ENCODE results near the gene EHBP1.

Gene EHBP1

GRCh38 chr2:62785810-62786597 lies 80.5 kb downstream of the EHBP1 start:
- DNase-seq = peak; percentile 50

DNA sequence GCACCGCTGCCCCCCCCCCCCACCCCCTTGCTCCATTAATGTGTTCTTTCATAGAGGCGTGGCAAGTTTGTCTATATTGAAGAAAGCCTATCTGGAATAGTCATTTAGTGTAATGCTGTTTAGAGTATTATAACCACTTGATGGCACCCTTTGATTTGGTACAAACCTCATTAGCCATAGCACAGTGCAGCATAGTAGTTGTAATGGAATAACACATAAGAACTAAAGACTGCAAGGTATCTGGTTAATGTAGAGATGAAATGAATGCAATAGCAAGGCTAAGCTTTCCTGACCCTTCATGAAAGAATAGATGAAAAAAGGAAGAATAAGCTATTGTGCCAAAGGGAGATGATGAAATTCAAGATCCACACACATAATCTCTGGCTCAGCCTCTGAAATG lies 81.9 kb downstream of the EHBP1 start:
- DNase-seq = peak; percentile 20

GRCh38 chr2:62789518-62789917 lies 84.0 kb downstream of the EHBP1 start:
- DNase-seq = no peak

DNA sequence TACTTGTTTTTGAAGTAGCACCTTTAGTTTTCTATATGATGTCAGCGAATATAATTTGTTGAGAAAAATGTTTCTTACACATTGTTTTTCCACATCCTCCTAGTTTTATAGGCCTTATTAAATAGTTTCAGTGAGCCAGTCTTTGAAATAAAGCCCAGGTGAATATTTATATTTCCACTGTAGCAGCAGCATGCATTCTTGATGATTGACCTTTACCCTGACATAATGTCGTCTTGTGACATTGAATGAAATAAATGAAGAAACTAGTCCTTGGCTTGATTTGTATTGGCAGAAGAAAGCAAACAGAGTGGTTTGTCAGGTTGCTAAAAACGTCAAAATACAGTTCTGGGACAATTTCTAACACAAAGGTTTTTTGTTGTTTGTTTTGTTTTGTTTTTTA lies 84.4 kb downstream of the EHBP1 start:
- DNase-seq = no peak

DNA sequence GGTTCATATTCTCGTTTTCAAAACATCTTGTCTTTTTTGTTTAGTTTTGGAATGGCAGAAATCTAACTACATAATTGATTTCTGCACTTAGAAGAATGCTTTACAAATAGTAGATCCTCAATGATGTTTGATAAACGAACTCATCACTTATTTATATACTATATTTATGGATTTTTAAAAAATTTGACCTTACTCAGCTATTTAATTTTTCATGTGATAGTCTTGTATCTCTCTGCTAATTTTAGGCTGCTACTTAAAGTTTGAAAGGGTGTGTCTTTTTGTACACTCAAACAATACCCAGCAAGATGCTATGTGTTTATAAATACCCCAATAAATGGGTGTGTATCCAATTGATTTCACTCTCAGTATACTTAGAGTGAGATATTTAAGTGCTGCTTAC lies 86.9 kb downstream of the EHBP1 start:
- DNase-seq = no peak

DNA sequence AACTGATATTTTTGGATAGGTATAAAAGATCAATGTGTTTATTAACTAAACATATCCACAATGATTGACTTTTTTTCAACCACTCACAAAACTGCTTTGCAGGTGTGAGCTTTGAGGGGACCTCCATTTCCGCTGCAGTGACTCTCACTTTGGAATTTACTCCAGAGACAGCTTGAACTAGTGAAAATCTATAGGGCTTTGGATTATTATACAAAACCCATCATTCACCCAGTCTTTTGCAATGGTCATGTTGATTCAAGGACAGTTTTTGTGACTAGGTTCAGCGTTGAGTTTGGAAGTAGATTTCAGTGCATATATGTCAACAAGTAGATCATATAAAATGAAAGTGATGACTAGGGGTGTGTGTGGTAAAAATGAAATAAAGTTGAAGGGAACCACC lies 87.7 kb downstream of the EHBP1 start:
- no peak for DNase-seq

DNA sequence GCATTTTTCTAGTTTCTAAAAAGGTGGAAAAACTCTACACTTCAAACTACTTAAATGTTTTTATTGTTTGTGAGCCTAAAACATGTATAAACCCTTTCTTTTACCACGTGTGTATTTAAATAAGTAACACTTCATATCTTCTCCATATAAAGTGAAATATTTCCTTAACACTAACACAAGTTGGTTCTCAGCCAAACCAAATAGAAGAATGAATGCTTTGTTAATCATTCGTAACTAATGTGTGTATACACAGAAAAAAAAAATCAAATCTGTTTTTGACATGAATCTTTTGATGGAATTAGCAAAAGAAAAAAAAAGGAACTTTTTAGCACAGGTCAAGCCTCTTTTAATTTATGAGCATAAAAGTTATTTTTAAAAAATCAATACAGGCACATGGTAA lies 89.3 kb downstream of the EHBP1 start:
- DNase-seq = no peak

DNA sequence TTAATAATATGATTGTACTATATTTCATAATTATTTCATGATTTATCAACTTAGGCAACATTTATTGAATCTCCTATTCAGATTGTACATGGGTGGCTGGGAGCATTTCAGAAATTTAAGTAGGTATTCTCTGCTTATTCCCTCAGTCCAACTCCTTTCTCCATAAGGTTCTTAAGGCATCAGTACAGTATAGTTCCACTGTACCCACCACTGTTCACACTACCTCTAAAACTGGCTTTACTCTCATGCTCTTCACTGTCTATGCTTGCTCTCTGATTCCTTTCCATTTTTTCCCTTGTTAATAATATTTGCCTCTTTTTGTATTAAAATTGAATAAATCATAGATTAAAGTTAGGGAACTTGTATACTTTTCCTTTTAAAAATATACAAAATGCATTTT lies 89.8 kb downstream of the EHBP1 start:
- DNase-seq = no peak

DNA sequence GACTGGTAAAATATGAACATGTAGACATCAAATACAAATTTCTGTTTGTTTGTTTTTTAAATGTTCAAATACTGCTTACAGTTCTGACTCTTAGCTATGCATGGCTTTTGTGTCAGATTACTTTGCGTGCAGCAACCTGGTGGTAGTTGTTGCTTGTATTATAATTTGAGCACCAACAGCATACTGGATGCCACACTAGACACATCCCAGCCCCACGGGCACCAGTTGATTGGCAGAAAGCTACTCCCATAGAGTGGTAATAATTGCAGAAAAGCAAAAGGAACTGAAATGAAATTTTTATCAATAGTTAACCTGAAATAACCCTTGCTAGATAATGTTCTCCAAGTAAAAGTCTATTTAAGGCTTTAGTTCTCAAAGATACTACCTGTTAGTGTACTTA lies 91.6 kb downstream of the EHBP1 start:
- no peak for DNase-seq

- DNase-seq = no peak
Measured at GRCh38 chr2:62800618-62801017, 95.1 kb downstream of the EHBP1 start.

- no peak for DNase-seq
Measured at GRCh38 chr2:62801110-62801509, 95.6 kb downstream of the EHBP1 start.

GRCh38 chr2:62801814-62802523 lies 96.5 kb downstream of the EHBP1 start:
- no peak for DNase-seq

- DNase-seq = no peak
Measured at GRCh38 chr2:62803961-62804360, 98.4 kb downstream of the EHBP1 start.

DNA sequence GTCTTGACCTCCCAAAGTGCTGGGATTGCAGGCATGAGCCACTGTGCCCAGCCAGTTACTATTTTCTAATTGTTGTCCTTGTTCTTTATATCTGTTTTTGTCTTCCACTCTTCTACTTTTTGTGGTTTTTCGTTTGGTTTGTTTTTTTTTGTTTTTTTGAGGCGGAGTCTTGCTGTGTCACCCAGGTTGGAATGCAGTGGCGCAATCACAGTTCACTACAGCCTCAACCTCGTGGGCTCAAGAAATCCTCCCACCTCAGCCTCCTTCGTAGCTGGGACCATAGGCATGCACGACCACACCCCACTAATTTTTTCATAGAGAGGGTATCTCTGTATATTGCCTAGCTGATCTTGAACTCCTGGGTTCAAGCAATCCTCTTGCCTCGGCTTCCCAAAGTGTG lies 100.7 kb downstream of the EHBP1 start:
- no peak for DNase-seq

GRCh38 chr2:62808554-62808953 lies 103.0 kb downstream of the EHBP1 start:
- DNase-seq = no peak

GRCh38 chr2:62811086-62811485 lies 105.6 kb downstream of the EHBP1 start:
- DNase-seq = no peak

DNA sequence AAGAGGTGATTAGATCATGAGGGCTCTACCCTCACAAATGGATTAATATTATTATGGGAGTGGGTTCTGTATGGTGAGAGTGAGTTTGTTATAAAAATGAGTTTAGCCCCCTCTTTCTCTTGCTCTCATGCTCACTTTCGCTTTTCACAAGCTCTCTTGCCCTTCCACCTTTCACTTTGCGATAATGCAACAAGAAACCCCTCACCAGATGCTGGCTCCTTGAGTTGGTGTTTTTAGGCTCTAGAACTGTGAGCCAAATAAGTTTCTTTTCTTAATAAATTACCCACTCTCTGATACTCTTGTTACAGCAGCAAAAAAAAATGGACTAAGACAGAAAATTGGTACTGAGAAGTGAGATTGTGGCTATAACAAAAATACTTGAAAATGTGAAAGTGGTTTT lies 106.5 kb downstream of the EHBP1 start:
- no peak for DNase-seq

GRCh38 chr2:62812921-62813825 lies 107.7 kb downstream of the EHBP1 start:
- DNase-seq = no peak

DNA sequence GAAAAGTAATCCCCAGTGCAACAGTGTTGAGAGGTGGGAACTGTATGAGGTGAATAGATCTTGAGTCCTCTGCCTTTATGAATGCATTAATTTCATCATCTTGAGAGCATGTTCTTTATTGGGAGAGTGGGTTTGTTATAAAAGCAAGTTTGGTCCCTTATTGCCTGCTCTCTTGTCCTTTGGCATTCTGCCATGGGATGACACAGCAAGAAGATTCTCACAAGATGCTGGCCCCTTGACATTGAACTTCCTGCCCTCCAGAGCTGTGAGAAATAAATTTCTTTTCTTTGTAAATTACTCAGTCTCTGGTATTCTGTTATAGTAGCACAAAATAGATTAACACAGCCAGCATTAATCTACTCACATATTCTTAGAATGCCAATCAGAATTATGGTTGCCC lies 108.6 kb downstream of the EHBP1 start:
- peak; percentile 12 for DNase-seq

- DNase-seq = no peak
Measured at GRCh38 chr2:62817348-62817747, 111.8 kb downstream of the EHBP1 start.

DNA sequence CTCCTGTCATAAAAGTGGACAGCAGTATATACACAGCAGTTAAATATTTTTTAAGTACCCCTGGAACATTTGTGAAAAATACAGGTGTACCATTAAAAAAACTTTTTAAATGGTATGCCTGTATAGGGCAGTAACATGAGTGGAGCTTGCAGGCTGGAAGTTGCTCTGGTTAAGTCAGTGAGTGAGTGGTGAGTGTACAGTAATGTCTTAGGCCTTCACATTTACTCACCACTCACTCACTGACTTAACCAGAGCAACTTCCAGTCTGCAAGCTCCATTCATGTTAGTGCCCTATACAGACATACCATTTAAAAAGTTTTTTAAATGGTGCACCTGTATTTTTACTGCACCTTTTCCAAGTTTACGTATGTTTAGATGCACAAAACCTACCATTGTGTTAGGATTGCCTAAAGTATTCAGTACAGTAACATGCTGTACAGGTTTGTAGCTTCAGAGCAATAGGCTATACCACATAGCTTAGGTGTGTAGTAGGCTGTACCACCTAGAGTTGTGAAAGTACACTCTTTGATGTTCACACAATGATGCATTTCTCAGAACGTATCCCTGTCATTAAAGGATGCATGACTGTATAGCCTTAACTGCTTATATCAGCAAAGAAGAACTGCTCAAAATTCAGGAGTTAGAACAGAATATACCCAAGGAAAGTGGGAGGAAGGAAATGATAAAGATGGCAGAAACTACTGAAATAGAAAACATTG lies 112.6 kb downstream of the EHBP1 start:
- no peak for DNase-seq

DNA sequence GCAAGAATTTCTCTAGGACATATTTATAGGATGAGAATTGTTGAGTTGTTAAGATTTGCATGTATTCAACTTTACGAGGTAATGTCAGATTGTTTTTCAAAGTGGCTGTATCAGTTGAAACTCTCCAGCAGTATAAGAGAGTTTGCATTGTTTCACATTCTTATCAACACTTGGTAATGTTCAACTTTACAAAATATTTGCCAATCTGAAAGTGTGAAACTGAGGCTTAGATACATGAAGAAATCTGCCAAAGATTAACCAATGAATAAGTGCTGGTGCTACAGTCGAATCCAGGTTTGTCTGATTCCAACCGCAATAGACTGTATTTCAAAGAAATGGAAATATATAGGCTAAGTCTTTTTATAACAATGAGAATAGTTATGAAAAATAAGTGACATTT lies 117.0 kb downstream of the EHBP1 start:
- no peak for DNase-seq

- no peak for DNase-seq
Measured at GRCh38 chr2:62824388-62824787, 118.9 kb downstream of the EHBP1 start.
